GM19468 (cell line): Measurements from ENCODE around the gene EDNRB.
"Not testable (repeated sequence)": the region's sequence is repeated elsewhere in the genome, so short reads cannot be mapped to it uniquely, and the experiment has no call there.

ENCODE experiments used
- ATAC-seq: cut with Tn5 transposase; IDR thresholded peaks from one replicate; pipeline ENCODE4 v1.9.1; 2021; ENCODE audit warnings: mild to moderate bottlenecking, moderate library complexity, moderate number of reproducible peaks; ENCODE audit not compliant: unreplicated experiment; ENCODE audit errors: extremely low read depth

Gene EDNRB

GRCh38 chr13:77918391-77919245 is at the start of gene EDNRB:
Gene EDNRB (minus strand): TSS chr13:77918831. CDS start chr13:77918573, 258 bp downstream.
- no peak for ATAC-seq

- ATAC-seq = no peak
Observed at GRCh38 chr13:77966671-77967070, 48.0 kb upstream of the EDNRB start.

- no peak for ATAC-seq
Observed at GRCh38 chr13:77952737-77953136, 34.1 kb upstream of the EDNRB start.

- no peak for ATAC-seq
Observed at GRCh38 chr13:77952276-77952675, 33.6 kb upstream of the EDNRB start.

GRCh38 chr13:77946522-77946921 is 27.9 kb upstream of the EDNRB start:
- no peak for ATAC-seq

- ATAC-seq = not testable (repeated sequence)
Observed at GRCh38 chr13:77935063-77935462, 16.4 kb upstream of the EDNRB start.

- peak; percentile 65 for ATAC-seq
Observed at GRCh38 chr13:77930430-77930829, 11.8 kb upstream of the EDNRB start.

GRCh38 chr13:77928909-77929308 is 10.3 kb upstream of the EDNRB start:
- peak; percentile 46 for ATAC-seq

- ATAC-seq = no peak
Observed at GRCh38 chr13:77925616-77926015, 7.0 kb upstream of the EDNRB start.

GRCh38 chr13:77919921-77920294 is 1.3 kb upstream of the EDNRB start:
- ATAC-seq = no peak

- no peak for ATAC-seq
Observed at GRCh38 chr13:77919246-77919920, 752 bp upstream of the EDNRB start.

GRCh38 chr13:77916488-77916887 is 2.1 kb downstream of the EDNRB start:
- ATAC-seq = no peak

GRCh38 chr13:77915686-77916085 is 2.9 kb downstream of the EDNRB start:
- no peak for ATAC-seq

GRCh38 chr13:77913003-77913402 is 5.6 kb downstream of the EDNRB start:
- no peak for ATAC-seq

GRCh38 chr13:77911751-77912150 is 6.9 kb downstream of the EDNRB start:
- ATAC-seq = no peak

GRCh38 chr13:77909827-77910226 is 8.8 kb downstream of the EDNRB start:
- ATAC-seq = no peak

GRCh38 chr13:77908531-77908930 is 10.1 kb downstream of the EDNRB start:
- ATAC-seq = no peak

- no peak for ATAC-seq
Observed at GRCh38 chr13:77907666-77908341, 10.8 kb downstream of the EDNRB start.

- no peak for ATAC-seq
Observed at GRCh38 chr13:77904031-77904430, 14.6 kb downstream of the EDNRB start.

GRCh38 chr13:77903435-77903834 is 15.2 kb downstream of the EDNRB start:
- no peak for ATAC-seq
